ENCODE measurements around the gene SET.

- TF ChIP-seq CTCF (IDR thresholded peaks at IDR 0.05): no peak
- no peak for TF ChIP-seq EP300 (IDR thresholded peaks at IDR 0.05)
Measured at GRCh38 chr9:128685636-128686489, 3.2 kb upstream of the SET start.

Data from tibial nerve (tissue), 4 donors.